G401 (cell line): Measurements from ENCODE around the gene KREMEN2. TPM values are rescaled to one million over a fixed set of nuclear protein-coding genes. Genes with fewer than 3 reads are reported as not detected.

ENCODE experiments used
- DNase-seq: peaks from one replicate; pipeline ENCODE4 v3.0.0-alpha.2; 2015; ENCODE audit warnings: low spot score
- in situ Hi-C: cut with HindIII; loops from 2 replicates; pipeline ENCODE4 v1.10.0; 2016; ENCODE audit warnings: low sequenced_read_pairs, mixed read lengths
- total RNA-seq: library from RNA; depleted of rRNA; stranded (reverse); fragments of >200 nt; shearing (Covaris generic); gene quantifications from 2 replicates; pipeline ENCODE4 v1.2.3, GENCODE V29; 2014; rRNA removed

KREMEN2 gene
- total RNA-seq, 1 experiment from 2014 or later = 64.8 TPM

DNA sequence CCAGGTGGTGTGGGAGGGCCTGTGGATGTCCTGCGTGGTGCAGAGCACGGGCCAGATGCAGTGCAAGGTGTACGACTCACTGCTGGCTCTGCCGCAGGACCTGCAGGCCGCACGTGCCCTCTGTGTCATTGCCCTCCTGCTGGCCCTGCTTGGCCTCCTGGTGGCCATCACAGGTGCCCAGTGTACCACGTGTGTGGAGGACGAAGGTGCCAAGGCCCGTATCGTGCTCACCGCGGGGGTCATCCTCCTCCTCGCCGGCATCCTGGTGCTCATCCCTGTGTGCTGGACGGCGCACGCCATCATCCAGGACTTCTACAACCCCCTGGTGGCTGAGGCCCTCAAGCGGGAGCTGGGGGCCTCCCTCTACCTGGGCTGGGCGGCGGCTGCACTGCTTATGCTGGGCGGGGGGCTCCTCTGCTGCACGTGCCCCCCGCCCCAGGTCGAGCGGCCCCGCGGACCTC, 49.4 kb downstream of the KREMEN2 start:
- DNase-seq = no peak
- in situ Hi-C loops = no loop called here

DNA sequence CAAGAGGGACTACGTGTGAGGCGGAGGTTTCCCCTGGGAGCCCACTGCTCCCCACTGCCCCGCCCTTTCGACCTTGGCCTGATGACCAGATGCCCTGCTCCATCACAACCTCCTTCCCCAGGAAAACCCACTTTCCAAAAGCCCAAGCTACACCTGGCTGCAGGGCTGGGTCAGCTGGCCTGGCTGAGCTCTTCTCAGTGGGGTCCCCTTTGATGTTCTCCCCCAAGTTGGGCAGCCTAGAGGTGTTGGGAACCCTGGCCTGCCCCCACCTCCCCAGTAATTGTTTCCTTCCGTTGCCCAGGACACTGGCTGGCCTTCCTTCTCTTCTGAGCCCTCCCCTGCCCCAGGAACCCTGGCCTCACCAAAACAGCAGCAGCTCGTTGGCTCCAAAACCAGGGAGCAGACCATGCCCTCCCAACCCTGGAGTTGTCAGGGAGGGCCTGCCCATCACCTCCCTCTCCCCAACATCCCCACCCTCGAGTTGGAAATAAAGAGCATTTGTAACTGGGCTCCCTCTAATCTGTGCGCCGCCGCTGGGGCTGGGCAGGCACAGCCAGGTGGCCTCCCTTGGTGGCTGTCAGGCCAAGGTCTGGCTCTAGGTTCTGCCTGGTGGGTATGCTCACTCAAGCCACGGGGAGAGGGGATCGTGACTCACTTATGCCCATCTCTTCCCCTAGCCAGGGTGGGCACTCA, 50.1 kb downstream of the KREMEN2 start:
- in situ Hi-C loops = no loop called here
- DNase-seq = no peak

DNA sequence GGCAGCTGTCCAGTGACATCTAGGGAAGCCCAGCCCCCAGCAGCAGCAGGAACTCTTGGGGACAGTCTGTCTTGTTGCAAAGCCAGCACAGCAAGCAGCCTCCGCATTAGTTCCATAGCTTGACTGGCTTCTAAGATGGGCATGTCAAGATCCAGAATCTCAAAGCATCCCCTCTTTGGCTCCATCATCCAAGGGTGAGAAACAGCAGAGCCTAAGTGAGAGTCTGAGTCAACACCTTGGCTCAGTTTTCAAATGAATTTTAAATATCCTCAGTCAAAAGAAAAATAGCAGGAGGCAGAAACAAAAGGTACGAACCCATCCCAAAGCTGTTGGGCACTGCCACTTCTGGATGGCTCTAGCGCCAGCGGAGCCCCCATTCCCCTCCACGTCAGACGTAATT, 50.9 kb downstream of the KREMEN2 start:
- no peak for DNase-seq
- in situ Hi-C loops = no loop called here

DNA sequence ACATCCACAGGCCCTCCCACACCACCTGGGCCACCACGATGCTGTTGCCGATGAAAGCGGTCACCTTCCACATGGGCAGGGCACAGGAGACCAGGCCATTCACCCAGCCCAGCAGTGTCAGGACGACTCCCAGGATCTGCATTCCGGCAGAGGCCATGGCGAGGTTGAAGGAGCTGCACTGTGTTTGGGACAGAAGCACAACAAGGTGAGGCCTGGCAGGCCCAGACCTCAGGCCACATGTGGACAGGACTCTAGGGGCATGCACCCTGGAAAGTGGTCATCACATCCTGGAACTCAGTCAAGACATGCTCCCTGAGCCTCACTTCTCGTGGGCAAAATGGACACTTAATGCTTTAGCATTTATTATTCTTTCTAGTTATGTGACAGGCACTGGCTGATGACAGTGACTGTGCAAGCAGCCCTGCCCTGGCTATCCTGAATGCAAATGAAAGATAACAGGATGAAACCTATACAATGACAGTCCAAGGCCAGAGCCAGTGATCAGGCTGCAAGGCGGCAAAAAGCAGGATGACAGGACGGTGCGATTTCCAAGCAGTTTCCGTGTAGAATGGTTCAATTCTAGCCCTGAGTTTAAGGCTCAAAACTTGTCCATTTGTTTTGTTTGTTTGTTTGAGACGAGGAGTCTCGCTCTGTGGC, 51.9 kb downstream of the KREMEN2 start:
- no peak for DNase-seq
- in situ Hi-C loops = no loop called here

DNA sequence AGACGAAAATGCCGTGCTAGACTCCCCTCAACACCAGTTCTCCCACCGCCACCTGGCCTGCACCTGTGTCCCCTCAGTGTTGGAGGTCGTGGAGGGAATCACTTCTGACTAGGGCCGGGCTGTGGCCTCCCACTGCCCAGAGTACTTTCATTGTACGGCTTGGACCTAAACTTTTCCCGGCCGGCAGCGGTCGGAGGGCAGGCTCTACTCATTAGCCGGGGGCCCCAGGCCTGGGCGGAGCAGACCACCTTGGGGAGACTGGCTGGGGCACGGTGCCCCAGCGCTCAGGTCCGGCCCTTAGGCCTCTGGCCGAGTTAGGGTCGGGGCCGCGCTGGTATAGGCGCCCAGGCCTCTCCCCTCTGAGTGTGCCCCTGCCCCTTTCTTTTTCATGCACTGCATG, 53.3 kb downstream of the KREMEN2 start:
- DNase-seq = no peak
- in situ Hi-C loops = no loop called here

Other genes starting within 250 kb of the KREMEN2 start
- gene PRSS27, start 244.1 kb upstream of the KREMEN2 start, total RNA-seq = 1.2 and 1.4 TPM in 2 replicates
- 23.0 and 44.7 TPM in 2 replicates for gene SRRM2, start 211.6 kb upstream of the KREMEN2 start, total RNA-seq
- 178 and 250 TPM in 2 replicates for gene ELOB, start 187.0 kb upstream of the KREMEN2 start, total RNA-seq
- 0.07 and 10.6 TPM in 2 replicates for gene PRSS33, start 176.7 kb upstream of the KREMEN2 start, total RNA-seq
- not detected in 2 replicates for gene PRSS41, start 165.8 kb upstream of the KREMEN2 start, total RNA-seq
- not detected in 2 replicates for gene PRSS21, start 147.0 kb upstream of the KREMEN2 start, total RNA-seq
- gene ZG16B, start 134.0 kb upstream of the KREMEN2 start, total RNA-seq = not detected in 2 replicates
- not detected in 2 replicates for gene PRSS22, start 106.1 kb upstream of the KREMEN2 start, total RNA-seq
- 91.6 and 137 TPM in 2 replicates for gene FLYWCH2, start 81.1 kb upstream of the KREMEN2 start, total RNA-seq
- gene FLYWCH1, start 52.3 kb upstream of the KREMEN2 start, total RNA-seq = 51.8 and 52.7 TPM in 2 replicates
- gene PAQR4, start 5.1 kb downstream of the KREMEN2 start, total RNA-seq = 29.0 and 43.4 TPM in 2 replicates
- gene PKMYT1, start 16.2 kb downstream of the KREMEN2 start, total RNA-seq = 9.3 and 19.0 TPM in 2 replicates
- not detected in 2 replicates for gene CLDN9, start 48.6 kb downstream of the KREMEN2 start, total RNA-seq
- gene CLDN6, start 53.9 kb downstream of the KREMEN2 start, total RNA-seq = 1.7 and 2.7 TPM in 2 replicates
- 128 and 129 TPM in 2 replicates for gene TNFRSF12A, start 56.1 kb downstream of the KREMEN2 start, total RNA-seq
- gene HCFC1R1, start 59.7 kb downstream of the KREMEN2 start, total RNA-seq = 55.9 and 59.3 TPM in 2 replicates
- gene THOC6, start 59.8 kb downstream of the KREMEN2 start, total RNA-seq = 106 and 120 TPM in 2 replicates
- 1.1 and 1.2 TPM in 2 replicates for gene BICDL2, start 72.7 kb downstream of the KREMEN2 start, total RNA-seq
- 0.95 and 2.9 TPM in 2 replicates for gene MMP25, start 82.3 kb downstream of the KREMEN2 start, total RNA-seq
- 17.4 and 22.8 TPM in 2 replicates for gene IL32, start 101.4 kb downstream of the KREMEN2 start, total RNA-seq
- 11.2 and 17.3 TPM in 2 replicates for gene ZSCAN10, start 135.0 kb downstream of the KREMEN2 start, total RNA-seq
- 21.3 and 27.6 TPM in 2 replicates for gene ZNF205, start 148.3 kb downstream of the KREMEN2 start, total RNA-seq
- gene ZNF213, start 170.8 kb downstream of the KREMEN2 start, total RNA-seq = 0.31 and 0.61 TPM in 2 replicates
- not detected in 2 replicates for gene OR1F1, start 223.9 kb downstream of the KREMEN2 start, total RNA-seq